CD4-positive, alpha-beta T cell treated with Interleukin-12 subunit alpha and Interleukin-12 subunit beta, for 1 hour (primary cell): ENCODE results near the gene ACO2.

ENCODE experiments used
- DNase-seq: peaks from one replicate; pipeline ENCODE4 v3.0.0-alpha.2; 2020

The ACO2 gene

GRCh38 chr22:41573677-41574076, 104.8 kb downstream of the ACO2 start:
- DNase-seq = no peak

GRCh38 chr22:41574847-41575381, 106.0 kb downstream of the ACO2 start:
- DNase-seq = no peak

GRCh38 chr22:41575533-41575932, 106.6 kb downstream of the ACO2 start:
- DNase-seq = no peak

GRCh38 chr22:41576877-41577276, 108.0 kb downstream of the ACO2 start:
- DNase-seq = peak; percentile 38

GRCh38 chr22:41578114-41578513, 109.2 kb downstream of the ACO2 start:
- no peak for DNase-seq
